Colonic mucosa (tissue), 4 donors: Measurements from ENCODE around the gene GLIS2. TPM values are rescaled to one million over a fixed set of nuclear protein-coding genes. Genes with fewer than 3 reads are reported as not detected.
"Not testable (repeated sequence)": the region's sequence is repeated elsewhere in the genome, so short reads cannot be mapped to it uniquely, and the experiment has no call there.

ENCODE experiments used
- DNase-seq: peaks from one replicate; pipeline ENCODE4 v3.0.0-alpha.2; 2020
- H3K27ac ChIP-seq: fragments of 200-600 bp; one replicate; pipeline ENCODE4 v1.8.0; 2021
- H3K27me3 ChIP-seq: fragments of 200-600 bp; one replicate; pipeline ENCODE4 v1.8.0; 2021
- H3K36me3 ChIP-seq: fragments of 200-600 bp; one replicate; pipeline ENCODE4 v1.8.0; 2021
- H3K4me1 ChIP-seq: fragments of 200-600 bp; one replicate; pipeline ENCODE4 v1.8.0; 2021; ENCODE audit warnings: mild to moderate bottlenecking
- H3K4me3 ChIP-seq: fragments of 200-600 bp; one replicate; pipeline ENCODE4 v1.8.0; 2021
- H3K9ac ChIP-seq, 2 donors: one replicate each; pipeline ENCODE4 v1.7.0; 2013; ENCODE audit warnings: control low read depth in 2 of 2, low read depth in 2 of 2, low read length in 2 of 2
- H3K9me3 ChIP-seq: fragments of 200-600 bp; one replicate; pipeline ENCODE4 v1.8.0; 2021
- CTCF ChIP-seq: fragments of 200-600 bp; IDR thresholded peaks from one replicate; pipeline ENCODE4 v1.8.0; 2022; ENCODE audit warnings: antibody characterized with exemption, mild to moderate bottlenecking
- intact Hi-C: fragments of 100-400 bp; cut with DNase I; formaldehyde crosslinking; loops from one replicate; pipeline ENCODE4 v1.14.1; 2022
- total RNA-seq, 2 donors: library from RNA; stranded (reverse); fragmentation: NEBNext Ultra II Directional in 1 of 2; extraction: Animal tissue kit (Norgen Biotek cat#: 25700) in 1 of 2; gene quantifications; one replicate each; pipeline ENCODE4 v1.2.1, GENCODE V29; 2021
- donor health status: healthy.
- donor health status: DM: no; HTN: no; CAD: no.
- donor health status: DM: no; HTN: no; CAD: no.

GLIS2 gene
- total RNA-seq, 2 donors from 2014 or later: 0.89 to 4.1 TPM

- Histone ChIP-seq H3K27me3 (peaks cover 8% of the 10 kb centered on the region), H3K27ac (no peak overlapping the region), H3K36me3 (no peaks in the 10 kb centered on the region), H3K4me1 (peaks cover 4% of the 10 kb centered on the region), H3K9ac (no peak overlapping the region), H3K9me3 (no peaks in the 10 kb centered on the region), H3K4me3 (no peak overlapping the region)
- peak; percentile 84 for DNase-seq
- intact Hi-C loops: loop anchor here (2.0 kb wide), 2 partner anchors 42 to 132 kb away; no protein-coding TSS in a partner anchor
- peak; percentile 97 for TF ChIP-seq CTCF
Observed at GRCh38 chr16:4330277-4330874, 14.5 kb downstream of the GLIS2 start.

GRCh38 chr16:4332083-4332482 lies 16.2 kb downstream of the GLIS2 start:
- Histone ChIP-seq H3K9ac (no peak overlapping the region), H3K27me3 (peaks cover 8% of the 10 kb centered on the region), H3K36me3 (no peaks in the 10 kb centered on the region), H3K27ac (no peak overlapping the region), H3K4me3 (no peak overlapping the region), H3K9me3 (no peaks in the 10 kb centered on the region), H3K4me1 (peaks cover 4% of the 10 kb centered on the region)
- DNase-seq: no peak
- intact Hi-C loops: no loop called here
- TF ChIP-seq CTCF: no peak

GRCh38 chr16:4332623-4333307 lies 16.9 kb downstream of the GLIS2 start:
- intact Hi-C loops: no loop called here
- H3K36me3 ChIP-seq: no peaks in the 10 kb centered on the region

GRCh38 chr16:4333308-4333638 lies 17.4 kb downstream of the GLIS2 start:
- Histone ChIP-seq H3K27me3 (no peaks in the 10 kb centered on the region), H3K9me3 (no peaks in the 10 kb centered on the region), H3K36me3 (no peaks in the 10 kb centered on the region), H3K27ac (no peak overlapping the region), H3K9ac (peak overlapping the region in 1 of 2 donors; percentile 24), H3K4me3 (no peak overlapping the region), H3K4me1 (no peaks in the 10 kb centered on the region)
- intact Hi-C loops: no loop called here
- TF ChIP-seq CTCF: no peak
- DNase-seq: no peak

More at GRCh38 chr16:4332623-4333307, 16.9 kb downstream of the GLIS2 start:
- no peak for DNase-seq
- TF ChIP-seq CTCF: no peak
- H3K4me1 ChIP-seq: peaks cover 4% of the 10 kb centered on the region
- H3K9me3 ChIP-seq: no peaks in the 10 kb centered on the region
- H3K4me3 ChIP-seq: no peak overlapping the region
- no peak overlapping the region for H3K27ac ChIP-seq
- no peak overlapping the region for H3K9ac ChIP-seq
- peaks cover 5% of the 10 kb centered on the region for H3K27me3 ChIP-seq

- not testable (repeated sequence) for H3K36me3 ChIP-seq, H3K27me3 ChIP-seq, DNase-seq
Observed at GRCh38 chr16:4333714-4334113, 17.8 kb downstream of the GLIS2 start.

More at GRCh38 chr16:4333714-4334113, 17.8 kb downstream of the GLIS2 start:
- H3K4me3 ChIP-seq, H3K27ac ChIP-seq, intact Hi-C loops, H3K4me1 ChIP-seq, H3K9ac ChIP-seq, H3K9me3 ChIP-seq: not testable (repeated sequence)
